Measurements from ENCODE around the gene UCHL3.
A peak's percentile ranks its signal among the peaks of the same experiment; 100 is the strongest.
"Not testable (repeated sequence)": the region's sequence is repeated elsewhere in the genome, so short reads cannot be mapped to it uniquely, and the experiment has no call there.

UCHL3 gene

DNA sequence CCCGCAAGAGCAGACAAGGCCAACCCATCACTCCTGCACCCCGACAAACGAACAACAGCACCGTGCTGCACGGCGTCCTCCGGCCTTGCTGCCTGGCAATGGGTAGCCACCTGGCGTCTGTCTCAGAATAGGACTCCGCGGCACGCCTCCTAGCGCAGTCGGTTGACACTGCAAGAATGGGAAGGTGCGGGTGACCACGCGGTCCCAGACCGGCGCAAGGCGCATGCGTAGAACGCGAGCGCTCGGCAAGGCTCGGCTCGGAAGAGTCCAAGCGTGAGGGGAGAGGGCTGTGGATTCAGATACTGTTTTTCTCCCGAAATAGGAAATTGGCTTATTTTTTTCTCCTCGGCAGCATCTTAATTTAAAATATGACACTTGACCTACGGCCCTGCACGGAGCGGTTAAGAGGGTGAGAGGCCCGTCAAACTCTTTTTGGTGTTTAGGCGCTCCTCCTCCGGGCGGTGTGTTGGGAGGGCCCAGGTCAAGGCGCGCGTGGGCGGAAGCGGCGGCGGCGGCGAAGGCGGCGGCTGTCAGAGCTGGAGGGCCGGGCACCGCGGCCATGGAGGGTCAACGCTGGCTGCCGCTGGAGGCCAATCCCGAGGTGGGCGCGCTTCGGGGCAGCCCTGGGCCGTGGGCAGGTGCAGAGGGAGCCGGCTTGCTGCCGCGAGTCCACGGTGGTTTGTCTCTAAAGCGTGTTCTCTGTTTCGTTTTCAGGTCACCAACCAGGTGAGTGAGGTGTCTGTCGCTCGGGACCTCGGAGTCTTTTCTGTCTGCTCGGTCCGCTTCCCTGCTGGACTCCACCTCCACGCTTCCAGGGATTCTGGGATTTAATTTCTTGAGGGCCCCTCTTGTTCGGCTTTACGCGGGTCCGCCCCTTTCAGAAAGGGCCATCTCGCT, at the start of gene UCHL3:
Gene UCHL3 (plus strand): TSS at position 530 of the 897 bp plus-strand sequence. CDS start 30 bp downstream, at position 560.
- peak; percentile 96 for DNase-seq

DNA sequence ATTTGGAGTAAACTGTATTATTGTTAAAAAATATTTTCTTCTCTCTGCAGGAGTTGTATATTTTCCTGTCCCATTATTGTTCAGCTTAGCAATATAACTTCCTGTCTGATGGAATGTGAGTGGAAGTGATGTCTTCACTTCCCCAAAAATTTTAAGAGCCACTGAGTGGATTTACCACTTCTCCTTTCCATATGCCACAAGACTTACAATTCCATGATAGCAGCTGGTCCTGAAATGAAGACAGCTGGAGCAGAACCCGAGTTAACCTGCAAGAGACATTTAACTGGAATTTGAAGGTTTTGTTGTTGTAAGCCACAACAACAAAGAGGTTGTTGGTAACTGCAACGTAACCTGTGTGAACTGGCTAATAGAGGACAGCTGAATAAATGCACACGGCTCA, 44.3 kb upstream of the UCHL3 start:
- DNase-seq = no peak

- DNase-seq = no peak
Measured at GRCh38 chr13:75506018-75506417, 43.6 kb upstream of the UCHL3 start.

- DNase-seq = peak; percentile 74
Measured at GRCh38 chr13:75507027-75508001, 42.3 kb upstream of the UCHL3 start.

- no peak for DNase-seq
Measured at GRCh38 chr13:75508002-75508548, 41.5 kb upstream of the UCHL3 start.

DNA sequence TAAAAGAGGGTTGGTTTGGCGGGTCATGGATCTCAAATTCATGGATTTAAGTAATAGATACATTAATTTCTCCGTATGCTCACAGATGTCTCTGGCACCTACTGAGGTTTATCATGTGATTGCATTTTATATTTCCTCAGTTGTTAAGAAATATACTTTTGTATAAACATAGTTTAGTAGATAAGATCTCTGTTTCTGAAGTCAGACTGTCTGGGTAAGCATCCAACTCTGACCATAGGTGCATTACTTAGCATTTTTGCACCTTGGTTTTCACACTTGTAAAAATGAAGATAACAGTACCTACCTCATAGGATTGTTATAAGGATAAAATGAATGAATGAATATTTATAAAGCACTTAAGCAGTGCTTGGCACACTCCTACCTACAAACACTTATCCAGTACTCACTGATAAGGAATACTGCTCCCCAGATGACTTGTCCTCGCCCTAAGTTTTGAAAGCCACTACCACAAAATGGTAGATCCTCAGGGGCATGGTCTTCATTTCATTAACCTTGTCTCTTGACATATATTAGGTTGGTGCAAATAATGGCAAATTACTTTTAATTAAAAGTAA, 38.5 kb upstream of the UCHL3 start:
- DNase-seq = no peak

DNA sequence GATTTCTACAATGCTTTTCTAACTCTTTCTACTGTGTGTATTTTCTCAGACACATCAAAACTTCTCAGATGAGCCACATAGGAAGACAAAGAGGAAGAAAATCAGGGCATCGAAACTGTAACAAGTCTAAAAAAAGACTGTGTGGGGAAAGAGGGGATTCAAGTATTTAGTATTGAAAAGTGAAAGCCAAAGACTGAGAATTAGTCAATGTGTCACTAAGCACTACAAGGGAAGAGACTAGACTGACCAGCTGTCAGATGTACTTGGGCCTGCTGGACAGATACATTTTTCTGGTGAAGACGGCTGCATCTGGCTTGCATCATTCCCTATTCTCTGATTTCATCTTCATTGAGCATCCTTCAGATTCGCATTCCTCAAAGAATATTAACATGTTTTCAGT, 37.3 kb upstream of the UCHL3 start:
- DNase-seq = no peak

GRCh38 chr13:75513271-75513670, 36.3 kb upstream of the UCHL3 start:
- no peak for DNase-seq

DNA sequence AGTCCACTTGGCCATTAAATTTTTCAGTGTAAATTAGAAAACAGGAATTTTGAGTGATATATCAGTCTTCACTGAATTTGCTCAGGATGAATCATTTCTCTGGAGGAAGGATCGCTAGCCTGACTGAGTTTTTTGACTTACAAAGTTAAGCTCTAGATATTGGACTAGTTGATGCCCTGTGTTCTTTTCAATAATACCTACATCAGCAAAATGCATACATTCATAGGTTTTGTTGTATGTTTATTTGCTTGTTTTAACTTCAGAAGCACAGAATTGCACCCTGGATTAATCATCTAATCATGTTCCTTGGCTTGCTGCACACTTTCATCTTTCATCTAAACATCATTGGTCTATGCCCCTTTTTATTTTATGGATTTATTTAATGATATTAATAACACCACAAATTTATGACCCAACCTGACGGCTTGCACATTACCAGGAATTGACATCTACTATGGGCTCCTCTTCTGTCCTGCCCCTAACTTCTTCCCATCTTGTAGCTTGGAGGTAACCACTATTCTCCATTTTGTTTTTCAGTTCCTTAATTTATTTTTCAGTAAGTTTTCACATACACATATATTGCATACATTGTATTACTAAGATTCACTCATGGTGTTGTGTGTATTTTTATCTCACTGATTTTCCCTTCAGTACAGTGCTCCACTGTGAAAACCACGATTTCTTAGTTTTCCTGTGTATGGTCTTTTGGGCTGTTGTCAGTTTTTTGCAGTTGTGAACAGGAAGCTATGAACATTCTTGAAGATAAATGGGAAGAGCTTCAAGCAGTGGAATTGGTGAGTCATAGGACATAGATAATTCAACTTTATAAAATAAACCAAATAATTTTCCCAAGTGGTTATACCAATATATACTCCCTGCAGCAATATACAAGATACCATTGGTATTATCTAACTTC, 35.3 kb upstream of the UCHL3 start:
- DNase-seq = no peak

GRCh38 chr13:75518439-75519088, 31.0 kb upstream of the UCHL3 start:
- DNase-seq = no peak

DNA sequence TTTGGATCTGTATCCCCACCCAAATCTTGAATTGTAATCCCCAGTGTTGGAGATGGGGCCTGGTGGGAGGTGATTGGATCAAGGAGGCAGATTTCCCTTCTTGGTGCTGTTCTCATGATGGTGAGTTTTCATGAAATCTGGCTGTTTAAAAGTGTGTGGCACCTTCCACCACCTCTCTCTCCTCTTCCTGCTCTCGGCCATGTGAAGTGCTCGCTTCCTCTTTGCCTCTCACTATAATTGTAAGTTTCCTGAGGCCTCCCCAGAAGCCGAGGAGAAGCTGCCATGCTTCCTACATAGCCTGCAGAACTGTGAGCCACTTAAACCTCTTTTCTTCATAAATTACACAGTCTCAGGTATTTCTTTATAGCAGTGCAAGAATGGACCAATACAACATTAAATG, 27.6 kb upstream of the UCHL3 start:
- no peak for DNase-seq

- DNase-seq = no peak
Measured at GRCh38 chr13:75530549-75530961, 19.0 kb upstream of the UCHL3 start.

GRCh38 chr13:75533861-75534260, 15.7 kb upstream of the UCHL3 start:
- DNase-seq = no peak

DNA sequence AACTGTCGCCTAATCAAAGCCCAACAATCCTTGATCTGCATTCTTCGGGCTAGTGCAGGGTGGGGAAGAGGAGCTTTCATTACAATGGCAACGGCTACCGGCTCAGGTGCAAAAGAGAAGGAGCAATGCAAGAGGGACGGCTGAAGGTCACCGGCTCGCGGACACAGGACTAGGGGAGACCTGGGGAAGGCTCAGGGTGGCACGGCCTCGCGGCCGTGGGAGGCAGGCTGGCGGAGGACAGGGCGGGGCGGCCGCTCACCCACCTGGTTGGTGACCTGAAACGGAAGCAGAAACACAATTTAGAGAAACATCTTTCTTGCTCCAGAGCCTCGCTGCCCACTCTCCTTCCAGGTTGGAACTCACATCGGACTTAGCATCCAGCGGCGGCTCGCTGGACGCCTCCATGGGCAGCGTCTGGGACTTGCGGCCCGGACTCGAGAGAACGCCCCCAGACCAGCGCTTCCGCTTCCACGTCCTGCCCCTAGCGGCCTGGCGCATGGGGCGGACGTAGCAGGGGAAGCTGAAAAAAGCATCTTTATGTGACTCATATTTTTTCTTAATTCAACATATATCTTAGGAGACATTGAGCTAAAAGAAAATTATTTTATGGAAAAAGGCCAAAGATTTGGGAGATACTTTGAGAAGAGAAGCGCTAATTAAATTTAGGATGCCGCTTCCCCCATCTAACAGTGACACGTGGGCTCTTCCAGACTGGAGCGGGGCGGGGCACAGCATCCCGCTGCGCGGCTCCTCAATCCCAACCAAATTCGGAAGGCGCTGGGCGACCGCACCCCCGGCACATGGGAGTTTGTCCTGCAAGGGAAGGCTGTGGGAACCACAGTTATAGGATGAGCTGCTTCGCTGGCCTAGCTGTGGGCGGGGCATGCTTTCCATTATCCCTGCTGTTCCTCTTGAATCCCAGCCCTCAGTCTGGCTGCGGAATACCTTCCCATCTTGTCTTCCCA, 11.9 kb upstream of the UCHL3 start, which contains the start of gene COMMD6:
Gene COMMD6 (minus strand): TSS at position 441 of the 965 bp plus-strand sequence. CDS start 36 bp downstream, at position 405.
- DNase-seq = peak; percentile 89

DNA sequence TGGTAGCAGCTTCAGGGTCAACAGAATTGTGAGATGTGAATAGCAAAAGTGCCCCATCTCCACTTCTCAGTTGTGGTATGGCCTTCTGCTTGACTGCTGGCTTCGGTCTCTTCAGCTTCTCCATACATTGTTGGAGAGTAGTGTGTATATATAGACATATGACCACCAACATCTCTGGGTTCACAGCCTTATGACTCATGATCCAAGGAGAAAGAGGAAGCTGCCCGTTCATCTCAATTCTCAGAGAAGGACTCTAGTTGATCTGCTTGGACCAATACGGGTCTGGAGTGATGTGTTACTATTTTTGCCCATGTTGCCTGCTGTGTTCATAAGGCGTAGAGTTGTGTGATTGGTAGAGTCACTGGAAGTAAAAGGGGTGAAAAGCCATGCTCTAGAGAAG, 8.3 kb upstream of the UCHL3 start:
- no peak for DNase-seq

- no peak for DNase-seq
Measured at GRCh38 chr13:75541961-75542360, 7.6 kb upstream of the UCHL3 start.

- no peak for DNase-seq
Measured at GRCh38 chr13:75544681-75545330, 4.8 kb upstream of the UCHL3 start.

GRCh38 chr13:75545386-75545785, 4.2 kb upstream of the UCHL3 start:
- not testable (repeated sequence) for DNase-seq

DNA sequence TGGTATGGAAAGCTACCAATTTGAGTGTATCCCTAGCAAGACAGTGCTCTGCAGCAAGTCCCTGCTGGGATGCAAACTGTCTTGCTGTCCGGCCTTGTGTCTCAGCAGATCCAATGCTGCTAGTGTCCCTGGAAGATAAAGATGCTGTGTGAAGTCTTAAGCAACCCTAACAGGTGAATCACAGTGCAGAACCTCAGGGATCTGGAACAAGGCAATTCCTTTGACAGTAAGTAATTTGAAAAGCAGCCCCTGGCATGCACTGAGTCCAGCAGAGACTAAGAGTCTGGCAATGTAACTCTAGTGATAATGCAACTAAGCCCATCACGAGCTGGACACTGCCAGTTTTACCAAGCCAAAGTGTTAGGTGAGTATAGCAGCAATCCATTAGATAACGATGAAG, 1.7 kb upstream of the UCHL3 start:
- DNase-seq = no peak
